GM12801 (cell line): Measurements from ENCODE around the gene FOXD3.

Experiments
- TF ChIP-seq, protein P1 (sequence below): IDR thresholded peaks from one replicate; pipeline ENCODE4 v1.5.1; 2011; ENCODE audit warnings: control low read depth; ENCODE audit not compliant: insufficient read length; ENCODE audit errors: extremely low read depth

The FOXD3 gene

DNA sequence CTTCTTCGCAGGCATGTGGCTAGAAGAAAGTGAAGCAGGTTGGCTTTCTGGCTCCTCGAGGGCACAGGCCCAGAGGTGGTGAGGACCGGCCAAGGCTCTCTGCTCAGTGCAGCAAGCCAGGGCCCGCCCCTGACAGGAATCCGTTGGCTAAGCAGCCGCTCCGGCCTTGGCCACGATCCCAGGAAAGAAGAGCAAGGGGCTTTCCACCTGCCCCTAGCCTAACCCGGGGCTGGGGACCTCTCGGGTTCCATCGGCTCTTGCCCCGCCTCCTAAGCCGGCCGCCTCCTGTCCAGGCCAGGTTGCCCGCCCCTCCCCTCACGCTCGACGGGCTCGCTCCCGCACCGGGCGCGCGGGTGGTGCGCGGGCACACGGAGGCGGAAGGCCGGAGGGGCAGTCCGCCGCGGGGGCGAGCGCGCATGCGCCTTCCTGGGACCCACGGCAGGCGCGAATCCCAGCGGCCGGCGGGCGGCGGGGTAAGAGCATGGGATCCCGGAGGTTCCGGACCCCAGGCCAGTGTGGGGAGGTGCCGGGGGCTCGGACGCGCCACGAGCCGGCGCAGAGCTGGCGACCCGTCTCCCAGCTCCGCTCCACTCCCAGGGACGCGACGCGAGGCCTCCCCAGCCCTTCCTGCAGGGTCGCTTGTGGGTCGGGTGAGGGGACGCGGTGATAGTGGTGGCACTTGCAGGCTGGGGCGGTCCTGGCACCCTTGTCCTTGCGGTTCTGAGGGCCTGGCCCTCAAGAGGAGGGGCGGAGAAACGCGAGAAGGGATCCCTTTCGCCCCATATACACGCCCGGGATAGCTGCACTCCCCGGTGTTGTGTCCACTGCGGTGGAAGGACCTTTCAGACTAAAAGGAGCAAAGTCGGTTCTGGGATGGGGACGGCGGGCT lies 45.1 kb downstream of the FOXD3 start, which contains the start of gene ALG6:
ALG6 (plus strand) TSS at position 413 of the 889 bp plus-strand sequence. CDS start 3,351 bp downstream, outside the sequence.
- TF ChIP-seq, protein P1, sequence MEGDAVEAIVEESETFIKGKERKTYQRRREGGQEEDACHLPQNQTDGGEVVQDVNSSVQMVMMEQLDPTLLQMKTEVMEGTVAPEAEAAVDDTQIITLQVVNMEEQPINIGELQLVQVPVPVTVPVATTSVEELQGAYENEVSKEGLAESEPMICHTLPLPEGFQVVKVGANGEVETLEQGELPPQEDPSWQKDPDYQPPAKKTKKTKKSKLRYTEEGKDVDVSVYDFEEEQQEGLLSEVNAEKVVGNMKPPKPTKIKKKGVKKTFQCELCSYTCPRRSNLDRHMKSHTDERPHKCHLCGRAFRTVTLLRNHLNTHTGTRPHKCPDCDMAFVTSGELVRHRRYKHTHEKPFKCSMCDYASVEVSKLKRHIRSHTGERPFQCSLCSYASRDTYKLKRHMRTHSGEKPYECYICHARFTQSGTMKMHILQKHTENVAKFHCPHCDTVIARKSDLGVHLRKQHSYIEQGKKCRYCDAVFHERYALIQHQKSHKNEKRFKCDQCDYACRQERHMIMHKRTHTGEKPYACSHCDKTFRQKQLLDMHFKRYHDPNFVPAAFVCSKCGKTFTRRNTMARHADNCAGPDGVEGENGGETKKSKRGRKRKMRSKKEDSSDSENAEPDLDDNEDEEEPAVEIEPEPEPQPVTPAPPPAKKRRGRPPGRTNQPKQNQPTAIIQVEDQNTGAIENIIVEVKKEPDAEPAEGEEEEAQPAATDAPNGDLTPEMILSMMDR = no peak

DNA sequence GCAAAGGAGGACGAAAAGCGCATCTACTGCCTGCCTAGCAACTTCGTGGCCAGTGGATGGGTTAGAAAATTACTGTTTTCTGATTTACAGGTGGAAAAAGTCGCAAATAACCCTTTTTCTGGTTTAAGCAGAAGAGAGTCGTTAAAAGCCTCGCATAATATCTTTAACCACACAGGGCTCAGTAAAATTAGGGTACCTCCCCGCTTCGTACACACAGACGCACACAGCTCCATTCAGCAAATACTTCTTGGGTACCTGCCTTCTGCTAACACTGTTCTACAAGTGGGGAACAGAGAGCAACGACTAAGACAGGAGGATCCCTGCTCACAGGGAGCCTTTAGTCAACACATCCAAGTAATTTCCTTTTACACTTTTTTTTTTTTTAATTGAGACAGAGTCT lies 45.8 kb downstream of the FOXD3 start:
- TF ChIP-seq, protein P1 = no peak
